ENCODE results near the gene SCNN1G.
"Not testable (repeated sequence)": the region's sequence is repeated elsewhere in the genome, so short reads cannot be mapped to it uniquely, and the experiment has no call there.

Gene SCNN1G

GRCh38 chr16:23141033-23141432 is 41.5 kb upstream of the SCNN1G start:
- no peak for TF ChIP-seq CTCF (conservative IDR thresholded peaks at IDR 0.05; ENCODE audit: low read depth, low read length)
- H3K4me3 ChIP-seq (ENCODE audit: low read length), result no peak overlapping the region
- DNase-seq (ENCODE audit: low read depth), result no peak

- DNase-seq (ENCODE audit: low read depth), result no peak
- H3K4me3 ChIP-seq (ENCODE audit: low read length), result no peak overlapping the region
- no peak for TF ChIP-seq CTCF (conservative IDR thresholded peaks at IDR 0.05; ENCODE audit: low read depth, low read length)
Observed at GRCh38 chr16:23141500-23141899, 41.0 kb upstream of the SCNN1G start.

DNA sequence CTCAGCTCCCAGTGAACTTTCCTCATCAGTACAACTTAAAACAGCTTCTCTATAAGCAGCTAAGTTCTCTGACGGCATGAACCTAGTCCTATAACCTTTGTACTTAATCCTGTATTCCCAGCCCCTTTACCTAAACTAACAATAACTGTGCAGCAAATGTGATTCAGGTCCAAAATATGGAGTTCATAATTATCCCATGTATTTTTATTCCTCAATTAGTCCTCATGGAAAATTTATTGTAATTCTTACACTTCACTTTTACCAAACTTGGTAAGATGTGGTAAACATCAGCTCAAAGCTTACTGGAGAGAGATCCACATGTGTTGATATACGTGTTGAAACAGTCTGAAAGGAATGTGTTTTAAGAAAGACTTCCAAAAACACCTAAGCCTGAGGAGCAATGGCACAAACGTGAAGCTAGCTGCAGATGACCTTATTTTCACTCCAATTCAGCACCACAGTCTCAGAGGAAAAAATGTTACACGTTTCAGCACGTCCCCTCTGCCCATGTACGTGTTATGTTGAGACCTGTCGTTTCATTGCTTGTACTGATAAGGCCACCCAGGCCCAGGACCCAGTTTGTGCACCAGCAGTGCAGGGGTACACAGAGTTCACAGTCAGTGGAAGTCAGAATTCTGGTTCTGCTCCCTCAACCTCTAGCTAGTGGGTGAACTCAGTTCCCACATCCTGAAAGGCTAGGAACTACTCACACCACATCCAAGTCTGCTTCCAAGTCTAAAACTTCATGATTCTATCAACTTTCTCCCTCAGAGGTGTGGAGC is 40.4 kb upstream of the SCNN1G start:
- no peak overlapping the region for H3K4me3 ChIP-seq (ENCODE audit: low read length)
- DNase-seq (ENCODE audit: low read depth), result no peak
- no peak for TF ChIP-seq CTCF (conservative IDR thresholded peaks at IDR 0.05; ENCODE audit: low read depth, low read length)

GRCh38 chr16:23143391-23143790 is 39.2 kb upstream of the SCNN1G start:
- TF ChIP-seq CTCF (conservative IDR thresholded peaks at IDR 0.05; ENCODE audit: low read depth, low read length), result no peak
- H3K4me3 ChIP-seq (ENCODE audit: low read length), result no peak overlapping the region

DNA sequence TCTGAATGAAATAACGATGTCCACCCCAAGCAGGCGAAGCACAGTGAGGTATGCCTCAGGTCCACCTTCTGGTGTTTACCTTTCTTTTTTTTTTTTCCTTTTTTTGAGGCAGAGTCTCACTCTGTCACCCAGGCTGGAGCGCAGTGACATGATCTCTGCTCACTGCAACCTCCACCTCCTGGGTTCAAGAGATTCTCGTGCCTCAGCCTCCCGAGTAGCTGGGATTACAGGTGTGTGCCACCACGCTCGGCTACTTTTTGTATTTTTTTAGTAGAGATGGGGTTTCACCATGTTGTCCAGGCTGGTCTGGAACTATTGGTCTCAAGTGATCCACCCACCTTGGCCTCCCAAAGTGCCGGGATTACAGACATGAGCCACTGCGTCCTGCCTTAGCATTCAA is 38.2 kb upstream of the SCNN1G start:
- not testable (repeated sequence) for DNase-seq (ENCODE audit: low read depth)

More at GRCh38 chr16:23143391-23143790, 39.2 kb upstream of the SCNN1G start:
- DNase-seq (ENCODE audit: low read depth), result no peak

DNA sequence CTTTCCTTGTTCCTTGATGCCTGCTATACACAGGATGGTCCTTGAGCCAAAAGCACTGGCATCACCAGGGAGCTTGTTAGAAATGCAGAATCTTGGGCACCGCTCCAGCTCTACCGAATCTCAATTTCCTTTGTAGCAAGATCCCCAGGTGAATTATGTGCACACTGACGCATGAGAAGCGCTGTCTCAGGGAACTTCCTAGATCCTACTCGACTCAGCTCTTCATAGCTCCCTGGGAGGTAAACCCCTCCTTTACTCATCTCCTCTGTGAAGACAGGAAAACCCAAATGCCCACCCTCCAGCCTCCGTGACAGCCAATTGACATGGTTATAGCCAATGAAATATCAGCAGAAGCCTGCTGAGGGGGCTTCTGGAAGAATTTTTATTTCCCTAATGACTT is 37.4 kb upstream of the SCNN1G start:
- DNase-seq (ENCODE audit: low read depth), result no peak
- TF ChIP-seq CTCF (conservative IDR thresholded peaks at IDR 0.05; ENCODE audit: low read depth, low read length), result no peak
- H3K4me3 ChIP-seq (ENCODE audit: low read length), result no peak overlapping the region

More for the DNA sequence above, 38.2 kb upstream of the SCNN1G start:
- not testable (repeated sequence) for H3K4me3 ChIP-seq (ENCODE audit: low read length)

DNA sequence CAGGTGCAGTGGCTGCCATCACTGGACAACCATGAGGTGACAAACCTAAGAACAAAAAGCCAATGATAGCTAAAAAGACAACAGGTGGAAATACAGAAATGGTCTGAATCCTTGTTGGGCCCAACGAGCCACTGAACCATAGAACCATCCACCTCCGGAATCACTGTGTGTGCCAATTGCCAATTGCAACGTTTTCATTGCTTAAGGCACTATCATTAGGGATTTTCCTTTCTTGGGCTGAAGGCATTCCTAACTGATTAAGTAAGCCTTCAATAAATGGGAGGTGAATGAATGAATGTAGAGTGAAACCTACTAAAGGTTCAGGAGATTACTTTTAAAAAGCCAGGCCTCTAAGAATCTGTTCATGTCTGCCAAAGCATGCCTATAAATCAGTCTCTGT is 36.9 kb upstream of the SCNN1G start:
- H3K4me3 ChIP-seq (ENCODE audit: low read length), result no peak overlapping the region
- DNase-seq (ENCODE audit: low read depth), result peak; percentile 14

More for the DNA sequence above, 36.9 kb upstream of the SCNN1G start:
- TF ChIP-seq CTCF (conservative IDR thresholded peaks at IDR 0.05; ENCODE audit: low read depth, low read length), result no peak
